Subcutaneous adipose tissue (tissue), 4 donors: ENCODE results near the gene RPS6KA4. TPM values are rescaled to one million over a fixed set of nuclear protein-coding genes. Genes with fewer than 3 reads are reported as not detected.

Experiments used
- small RNA-seq: library from RNA; depleted of rRNA; stranded (forward); fragments of <200 nt; gene quantifications from one replicate; pipeline ENCODE3, GENCODE V24; 2016
- total RNA-seq, 4 donors: library from RNA; depleted of rRNA; stranded (reverse); fragments of >200 nt; gene quantifications; one replicate each; pipeline ENCODE4 v1.1.0, GENCODE V29; 2016
- TF ChIP-seq, protein P1 (sequence below): fragments of 450-650 bp; IDR thresholded peaks from one replicate; pipeline ENCODE4 v1.5.1; 2016; ENCODE audit warnings: low read depth, mild to moderate bottlenecking, control low read depth, antibody characterized with exemption, moderate library complexity

RPS6KA4 gene
- total RNA-seq, 4 donors from 2014 or later: 7.2 to 27.5 (median 16.3) TPM

DNA sequence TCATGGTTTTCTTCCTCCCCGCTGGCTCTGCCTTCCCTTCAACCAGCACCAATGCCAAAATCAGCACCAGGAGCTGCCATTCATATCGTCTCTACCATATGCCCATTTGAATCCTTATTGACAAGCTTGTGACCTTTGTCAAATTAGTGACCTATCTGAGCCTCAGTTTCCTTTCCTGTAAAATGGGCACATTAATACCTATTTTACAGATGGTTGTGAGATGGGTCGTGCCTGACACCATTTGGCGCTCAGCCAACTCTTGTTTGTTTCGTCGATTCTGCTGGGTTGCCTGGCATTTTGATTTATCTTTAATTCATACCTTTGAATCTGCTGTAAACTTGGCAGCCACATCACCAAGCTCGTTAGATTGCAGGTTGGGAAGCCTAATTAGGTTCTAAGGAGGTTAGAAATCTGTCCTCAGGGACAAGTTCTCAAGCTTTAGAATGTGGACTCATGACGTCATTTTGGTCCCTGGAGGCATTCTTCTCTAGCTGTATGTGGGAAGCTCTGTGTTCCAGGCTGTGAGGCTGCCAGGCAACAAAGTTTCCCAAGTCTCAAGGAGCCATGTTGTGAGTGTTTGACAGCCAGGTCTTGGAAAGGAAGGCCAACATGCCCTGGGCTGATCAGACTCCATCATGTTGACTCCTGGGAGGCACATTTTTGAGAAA is 61.0 kb downstream of the RPS6KA4 start:
- TF ChIP-seq, protein P1, sequence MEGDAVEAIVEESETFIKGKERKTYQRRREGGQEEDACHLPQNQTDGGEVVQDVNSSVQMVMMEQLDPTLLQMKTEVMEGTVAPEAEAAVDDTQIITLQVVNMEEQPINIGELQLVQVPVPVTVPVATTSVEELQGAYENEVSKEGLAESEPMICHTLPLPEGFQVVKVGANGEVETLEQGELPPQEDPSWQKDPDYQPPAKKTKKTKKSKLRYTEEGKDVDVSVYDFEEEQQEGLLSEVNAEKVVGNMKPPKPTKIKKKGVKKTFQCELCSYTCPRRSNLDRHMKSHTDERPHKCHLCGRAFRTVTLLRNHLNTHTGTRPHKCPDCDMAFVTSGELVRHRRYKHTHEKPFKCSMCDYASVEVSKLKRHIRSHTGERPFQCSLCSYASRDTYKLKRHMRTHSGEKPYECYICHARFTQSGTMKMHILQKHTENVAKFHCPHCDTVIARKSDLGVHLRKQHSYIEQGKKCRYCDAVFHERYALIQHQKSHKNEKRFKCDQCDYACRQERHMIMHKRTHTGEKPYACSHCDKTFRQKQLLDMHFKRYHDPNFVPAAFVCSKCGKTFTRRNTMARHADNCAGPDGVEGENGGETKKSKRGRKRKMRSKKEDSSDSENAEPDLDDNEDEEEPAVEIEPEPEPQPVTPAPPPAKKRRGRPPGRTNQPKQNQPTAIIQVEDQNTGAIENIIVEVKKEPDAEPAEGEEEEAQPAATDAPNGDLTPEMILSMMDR: no peak

Small RNA genes within 50 kb of the gene (small RNA-seq; reads per million reads assigned to genes)
- gene MIR1237 (0.49 reads per million), gene MIR7155 (not detected)

Other genes starting within 250 kb of the RPS6KA4 start
- gene MACROD1, start 193.0 kb upstream of the RPS6KA4 start, total RNA-seq: 10 to 100 TPM in 3 of 4 donors, 1 to 10 TPM in 1; 8.0 to 24.0 (median 19.8) TPM
- 100 to 1,000 TPM in 1 of 4 donors, 10 to 100 TPM in 3; 53.5 to 100 (median 72.6) TPM for gene STIP1, start 173.0 kb upstream of the RPS6KA4 start, total RNA-seq
- 10 to 100 TPM; 23.5 to 97.6 (median 42.2) TPM for gene FERMT3, start 152.4 kb upstream of the RPS6KA4 start, total RNA-seq
- 10 to 100 TPM; 34.1 to 89.1 (median 43.6) TPM for gene TRPT1, start 133.0 kb upstream of the RPS6KA4 start, total RNA-seq
- 10 to 100 TPM; 19.2 to 77.6 (median 41.8) TPM for gene NUDT22, start 132.9 kb upstream of the RPS6KA4 start, total RNA-seq
- 10 to 100 TPM; 21.5 to 32.0 (median 26.9) TPM for gene DNAJC4, start 128.6 kb upstream of the RPS6KA4 start, total RNA-seq
- gene VEGFB, start 124.6 kb upstream of the RPS6KA4 start, total RNA-seq: 100 to 1,000 TPM; 122 to 332 (median 231) TPM
- 10 to 100 TPM; 32.0 to 40.9 (median 36.7) TPM for gene FKBP2, start 118.1 kb upstream of the RPS6KA4 start, total RNA-seq
- gene PPP1R14B, start 112.2 kb upstream of the RPS6KA4 start, total RNA-seq: 10 to 100 TPM; 64.3 to 73.1 (median 69.1) TPM
- 10 to 100 TPM; 10.8 to 17.9 (median 16.3) TPM for gene PLCB3, start 107.6 kb upstream of the RPS6KA4 start, total RNA-seq
- gene BAD, start 74.5 kb upstream of the RPS6KA4 start, total RNA-seq: 10 to 100 TPM; 47.1 to 92.5 (median 90.6) TPM
- gene GPR137, start 73.3 kb upstream of the RPS6KA4 start, total RNA-seq: 10 to 100 TPM in 3 of 4 donors, 1 to 10 TPM in 1; 7.7 to 18.1 (median 14.7) TPM
- gene KCNK4, start 67.9 kb upstream of the RPS6KA4 start, total RNA-seq: not detected
- not detected for gene CATSPERZ, start 58.8 kb upstream of the RPS6KA4 start, total RNA-seq
- 10 to 100 TPM; 16.3 to 54.1 (median 35.5) TPM for gene ESRRA, start 53.6 kb upstream of the RPS6KA4 start, total RNA-seq
- gene TRMT112, start 41.6 kb upstream of the RPS6KA4 start, total RNA-seq: 100 to 1,000 TPM; 225 to 266 (median 241) TPM
- gene PRDX5, start 41.0 kb upstream of the RPS6KA4 start, total RNA-seq: 100 to 1,000 TPM; 122 to 236 (median 223) TPM
- 10 to 100 TPM in 2 of 4 donors, 1 to 10 TPM in 2; 7.0 to 18.2 (median 11.2) TPM for gene CCDC88B, start 19.0 kb upstream of the RPS6KA4 start, total RNA-seq
- gene SLC22A11, start 196.8 kb downstream of the RPS6KA4 start, total RNA-seq: not detected
- not detected for gene SLC22A12, start 232.1 kb downstream of the RPS6KA4 start, total RNA-seq